Kidney (tissue), 14 donors: ENCODE results near the gene THAP9. TPM values are rescaled to one million over a fixed set of nuclear protein-coding genes. Genes with fewer than 3 reads are reported as not detected.

Experiments used
- DNase-seq, 5 donors: peaks; one replicate each; pipeline ENCODE4 v3.0.0-alpha.2; 2013 to 2020
- FAIRE-seq: peaks from 2 replicates; lab custom pipeline; 2012; peaks lifted over from hg19 to GRCh38; lab: Jason Lieb, UNC
- H3K27ac ChIP-seq, 2 donors: one replicate each; pipeline ENCODE4 v1.7.0; 2013; ENCODE audit warnings: low read depth in 2 of 2, low read length in 2 of 2, inconsistent platforms in 1 of 2
- H3K27me3 ChIP-seq: one replicate; pipeline ENCODE4 v1.7.1; 2013; ENCODE audit warnings: low read length, inconsistent platforms; ENCODE audit not compliant: control insufficient read depth, insufficient read depth
- H3K36me3 ChIP-seq, 3 donors: one replicate each; pipeline versions ENCODE4 v1.7.0 to v1.7.1; 2013; ENCODE audit warnings: low read length in 3 of 3, control low read depth in 1 of 3, inconsistent platforms in 1 of 3; ENCODE audit not compliant: insufficient read depth in 3 of 3, control insufficient read depth in 2 of 3
- H3K4me1 ChIP-seq, 3 donors: one replicate each; pipeline versions ENCODE4 v1.7.0 to v1.7.1; 2013; ENCODE audit warnings: low read length in 3 of 3, inconsistent platforms in 1 of 3, low read depth in 1 of 3; ENCODE audit not compliant: control insufficient read depth in 2 of 3, insufficient read depth in 2 of 3
- H3K4me3 ChIP-seq, 3 donors: one replicate each; pipeline versions ENCODE4 v1.7.0 to v1.8.1; 2013; ENCODE audit warnings: low read length in 3 of 3, control low read depth in 1 of 3, inconsistent platforms in 1 of 3
- H3K9ac ChIP-seq, 3 donors: one replicate each; pipeline versions ENCODE4 v1.7.0 to v1.7.1; 2013; ENCODE audit warnings: low read length in 3 of 3, control low read depth in 1 of 3, inconsistent platforms in 1 of 3
- H3K9me3 ChIP-seq, 3 donors: one replicate each; pipeline versions ENCODE4 v1.7.0 to v1.7.1; 2013; ENCODE audit warnings: low read length in 3 of 3, control low read depth in 1 of 3, inconsistent platforms in 1 of 3; ENCODE audit not compliant: control insufficient read depth in 2 of 3, insufficient read depth in 1 of 3
- CTCF ChIP-seq: IDR thresholded peaks from 3 replicates; pipeline ENCODE4 v1.5.1; 2012; ENCODE audit warnings: mild to moderate bottlenecking, moderate library complexity, borderline replicate concordance; ENCODE audit not compliant: insufficient read depth; ENCODE audit errors: extremely low read depth
- intact Hi-C: fragments of 100-400 bp; cut with DNase I; formaldehyde crosslinking; loops from one replicate; pipeline ENCODE4 v1.11.1; 2022
- polyA plus RNA-seq: library from polyadenylated mRNA; stranded (reverse); fragments of 350-450 nt; fragmentation: Illumina TruSeq; extraction: RNeasy Lipid Tissue Mini Kit (QIAGEN cat#74804); gene quantifications from one replicate; pipeline ENCODE4 v1.2.3, GENCODE V29; 2014; ENCODE audit warnings: low read depth, low replicate concordance; ENCODE audit not compliant: insufficient read depth
- total RNA-seq: library from RNA; stranded (reverse); fragmentation: NEBNext Ultra II Directional; extraction: Animal tissue kit (Norgen Biotek cat#: 25700); gene quantifications from one replicate; pipeline ENCODE4 v1.2.1, GENCODE V29; 2021
- donor health status: control.
- donor health status: control.
- donor health status: control.
- donor health status: control.
- donor health status: control.
- donor health status: DM: yes; HTN: yes; CAD: no.
- donor health status: Normal renal cell carcinoma (clear cell type).

The THAP9 gene
- total and polyA plus RNA-seq, 2 donors from 2014 or later: 2.6 to 5.6 TPM

- Histone ChIP-seq H3K27ac (no peak overlapping the region), H3K27me3 (no peaks in the 10 kb centered on the region), H3K9ac (no peak overlapping the region), H3K36me3 (peaks cover 0 to 5% (median 2%) of the 10 kb centered on the region in 3 donors), H3K4me3 (no peak overlapping the region), H3K4me1 (no peaks in the 10 kb centered on the region), H3K9me3 (no peaks in the 10 kb centered on the region)
- DNase-seq: no peak
- peak; percentile 32 for FAIRE-seq
- intact Hi-C loops: no loop called here
- no peak for TF ChIP-seq CTCF
These were observed 30.6 kb downstream of the THAP9 start for GRCh38 chr4:82930848-82931755.

DNA sequence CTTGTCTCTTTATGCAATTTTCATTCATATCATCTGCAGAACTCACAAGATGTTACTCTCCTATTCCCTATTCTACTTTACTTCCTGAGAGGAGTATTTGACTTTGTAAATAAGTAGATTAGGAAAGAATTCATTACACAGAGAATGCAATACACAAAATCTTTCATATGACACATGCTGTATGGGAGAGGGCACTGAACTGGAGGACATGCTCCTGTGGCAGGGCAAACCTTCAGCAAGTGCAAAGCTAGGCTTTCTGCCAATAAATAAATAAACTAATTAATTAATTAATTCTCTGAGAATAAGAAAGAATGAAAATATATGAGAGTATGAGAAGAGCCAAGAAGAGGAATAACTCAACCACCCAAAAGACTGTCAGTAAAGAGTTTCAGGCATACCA is 33.9 kb downstream of the THAP9 start:
- H3K27ac ChIP-seq: no peak overlapping the region
- H3K4me1 ChIP-seq: no peaks in the 10 kb centered on the region
- intact Hi-C loops: no loop called here
- peaks cover 2 to 17% (median 6%) of the 10 kb centered on the region in 3 donors for H3K36me3 ChIP-seq
- FAIRE-seq: no peak
- TF ChIP-seq CTCF: no peak
- no peak for DNase-seq
- H3K9me3 ChIP-seq: no peaks in the 10 kb centered on the region
- no peak overlapping the region for H3K4me3 ChIP-seq
- H3K27me3 ChIP-seq: no peaks in the 10 kb centered on the region
- H3K9ac ChIP-seq: no peak overlapping the region

DNA sequence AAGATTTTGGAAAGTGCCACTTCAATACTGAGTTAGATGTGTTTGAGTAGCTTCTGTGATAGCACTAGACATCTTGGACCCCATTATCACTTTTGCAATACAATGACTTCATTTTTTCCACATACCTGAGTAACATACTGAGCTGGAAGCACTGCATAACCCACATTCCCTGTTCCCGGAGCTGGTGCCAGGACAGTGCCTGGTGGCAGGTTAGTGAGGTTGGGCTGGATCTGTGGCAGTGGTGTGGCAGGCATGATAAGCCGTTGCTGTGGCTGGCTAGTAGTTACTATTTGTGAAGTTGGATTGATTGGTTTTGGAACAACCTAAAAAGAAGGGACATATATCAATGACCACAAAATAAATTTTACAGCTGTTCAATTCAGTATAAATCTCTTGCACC is 38.9 kb downstream of the THAP9 start:
- no peak for TF ChIP-seq CTCF
- DNase-seq: no peak
- Histone ChIP-seq H3K9me3 (no peaks in the 10 kb centered on the region), H3K4me1 (no peaks in the 10 kb centered on the region), H3K9ac (no peak overlapping the region), H3K36me3 (peaks cover 0 to 19% (median 7%) of the 10 kb centered on the region in 3 donors), H3K4me3 (no peak overlapping the region), H3K27me3 (no peaks in the 10 kb centered on the region), H3K27ac (no peak overlapping the region)
- intact Hi-C loops: no loop called here
- FAIRE-seq: no peak
